Epidermal melanocyte (primary cell): ENCODE measurements around the gene ELN.

Experiments used
- DNase-seq: peaks from one replicate; pipeline ENCODE4 v3.0.0; 2011; ENCODE audit warnings: low spot score; ENCODE audit not compliant: insufficient read length

ELN gene

GRCh38 chr7:74023092-74023536, 4.9 kb upstream of the ELN start:
- no peak for DNase-seq

GRCh38 chr7:74023786-74024185, 4.2 kb upstream of the ELN start:
- DNase-seq, result no peak

DNA sequence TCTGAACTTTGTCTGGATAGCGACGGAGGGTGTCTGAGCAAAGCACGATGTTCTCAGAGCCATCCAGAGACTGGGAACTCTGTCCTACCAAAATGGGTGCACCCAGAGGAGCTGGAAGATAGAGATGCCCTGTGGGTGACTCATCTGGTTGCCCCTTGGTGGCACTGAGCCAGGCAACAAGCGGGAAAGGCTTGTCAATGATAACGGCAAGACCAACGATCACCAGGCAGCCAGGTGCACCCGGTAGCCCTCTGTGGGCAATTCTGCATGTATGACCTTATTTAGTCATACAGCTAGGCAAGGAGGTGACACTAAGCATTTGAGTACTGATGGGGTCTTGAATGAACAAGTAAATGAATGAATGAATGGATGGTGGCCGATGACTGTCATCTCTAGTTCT, 2.8 kb upstream of the ELN start:
- DNase-seq, result no peak

DNA sequence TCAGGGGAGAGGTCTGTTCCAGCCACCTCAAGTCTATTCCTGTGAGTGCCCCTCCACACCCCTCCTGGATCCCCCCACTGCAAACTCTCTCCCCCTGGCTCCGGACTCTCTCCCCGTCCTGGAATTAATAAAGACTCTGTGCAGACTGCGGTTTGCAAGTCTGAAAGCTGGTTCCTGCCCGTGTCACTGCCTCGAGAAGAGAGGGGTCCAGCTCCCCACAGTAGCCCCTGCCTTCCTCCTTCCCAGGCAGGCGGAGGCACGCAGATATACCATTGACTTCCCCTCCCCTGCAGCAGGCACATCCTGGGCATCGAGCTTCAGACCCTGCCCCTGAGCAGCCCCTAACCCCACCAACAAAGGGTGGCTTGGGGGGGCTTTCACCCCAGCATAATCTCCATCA, 2.2 kb upstream of the ELN start:
- DNase-seq, result no peak

- no peak for DNase-seq
Measured at GRCh38 chr7:74026406-74026902, 1.5 kb upstream of the ELN start.

GRCh38 chr7:74026903-74027682, 880 bp upstream of the ELN start:
- DNase-seq, result peak; percentile 59

- DNase-seq, result no peak
Measured at GRCh38 chr7:74028321-74028838, 407 bp downstream of the ELN start.

DNA sequence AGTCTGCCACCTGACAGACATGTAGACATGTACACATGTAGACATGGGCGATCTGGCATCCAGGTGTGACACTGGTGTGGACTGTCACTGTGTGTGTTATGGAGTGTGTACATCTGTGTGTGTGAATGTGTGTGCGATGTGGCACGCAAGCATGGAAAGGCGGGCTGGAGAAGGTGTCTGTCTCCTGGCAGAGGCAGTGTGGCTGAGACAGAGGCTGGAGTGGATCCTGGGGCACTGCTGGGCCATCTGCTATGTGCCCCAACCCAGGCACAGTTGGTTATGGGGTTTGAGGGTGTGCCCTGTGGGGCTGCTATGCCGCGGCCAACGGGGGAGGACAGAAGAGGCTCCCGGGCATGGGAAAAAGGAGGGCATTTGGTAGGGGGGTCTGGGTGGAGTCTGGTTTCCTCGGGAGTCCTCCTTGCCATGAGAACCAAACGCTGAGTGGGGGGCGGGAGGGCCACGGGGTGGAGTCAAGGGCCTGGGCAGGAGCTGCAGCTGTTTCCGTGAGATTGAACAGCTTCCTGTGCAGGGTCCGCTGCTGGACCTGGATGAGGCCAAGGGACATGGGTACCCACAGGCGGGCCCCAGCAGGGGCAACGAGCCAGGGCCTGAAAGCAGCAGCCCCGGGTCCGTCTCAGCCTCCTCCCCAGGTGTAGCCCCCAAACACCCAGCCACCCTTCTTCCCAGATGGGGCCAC, 1.3 kb downstream of the ELN start:
- DNase-seq, result no peak

GRCh38 chr7:74029991-74030415, 2.0 kb downstream of the ELN start:
- DNase-seq, result no peak

GRCh38 chr7:74030861-74031260, 2.9 kb downstream of the ELN start:
- no peak for DNase-seq

DNA sequence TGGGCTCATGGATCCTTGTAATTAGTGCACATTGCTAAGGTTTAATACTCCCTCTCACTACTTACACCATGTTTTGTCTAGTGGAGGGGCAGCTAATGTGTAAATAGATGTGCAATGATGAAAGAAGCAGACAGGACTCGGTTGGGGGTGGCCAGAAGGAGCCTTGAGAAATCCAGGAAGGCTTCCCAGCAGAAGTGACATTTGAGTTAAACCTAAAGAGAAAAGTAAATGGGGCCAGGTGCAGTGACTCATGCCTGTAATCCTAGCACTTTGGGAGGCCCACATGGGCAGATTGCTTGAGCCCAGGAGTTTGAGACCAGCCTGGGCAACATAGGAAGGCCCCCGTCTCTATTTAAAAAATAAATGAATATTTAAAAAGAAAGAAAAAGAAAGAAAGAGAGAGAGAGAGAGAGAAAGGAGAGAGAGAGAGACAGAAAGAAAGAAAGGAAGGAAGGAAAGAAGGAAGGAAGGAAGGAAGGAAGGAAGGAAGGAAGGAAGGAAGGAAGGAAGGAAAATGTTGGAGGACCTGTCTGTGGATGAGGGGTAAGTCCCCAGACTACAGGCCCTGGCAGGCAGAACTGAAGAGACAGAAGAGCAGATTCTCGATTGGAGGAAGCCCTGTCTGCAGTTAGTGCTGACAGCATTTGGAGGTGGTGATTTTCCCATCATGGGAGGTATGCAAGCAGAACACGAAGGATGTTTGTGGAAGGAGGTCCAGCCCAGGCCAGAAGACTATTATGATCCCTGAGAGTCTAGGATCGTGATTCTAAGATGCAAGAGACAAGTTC, 3.6 kb downstream of the ELN start:
- no peak for DNase-seq

DNA sequence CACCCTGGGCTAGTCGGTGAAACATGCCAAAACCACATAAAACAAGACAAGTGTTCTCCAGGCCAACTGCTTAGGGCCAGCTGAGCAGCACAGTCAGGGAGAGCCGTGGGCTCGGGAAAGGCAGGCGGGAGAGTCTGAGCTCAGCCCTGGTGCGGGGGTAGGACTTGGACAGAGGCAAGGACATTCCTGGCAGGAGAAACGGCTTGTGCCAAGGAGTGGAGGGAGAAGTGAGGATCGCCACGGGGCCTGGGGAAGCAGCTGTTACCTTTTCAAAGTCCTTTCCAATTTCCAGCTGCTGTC, 4.2 kb downstream of the ELN start:
- DNase-seq, result no peak

DNA sequence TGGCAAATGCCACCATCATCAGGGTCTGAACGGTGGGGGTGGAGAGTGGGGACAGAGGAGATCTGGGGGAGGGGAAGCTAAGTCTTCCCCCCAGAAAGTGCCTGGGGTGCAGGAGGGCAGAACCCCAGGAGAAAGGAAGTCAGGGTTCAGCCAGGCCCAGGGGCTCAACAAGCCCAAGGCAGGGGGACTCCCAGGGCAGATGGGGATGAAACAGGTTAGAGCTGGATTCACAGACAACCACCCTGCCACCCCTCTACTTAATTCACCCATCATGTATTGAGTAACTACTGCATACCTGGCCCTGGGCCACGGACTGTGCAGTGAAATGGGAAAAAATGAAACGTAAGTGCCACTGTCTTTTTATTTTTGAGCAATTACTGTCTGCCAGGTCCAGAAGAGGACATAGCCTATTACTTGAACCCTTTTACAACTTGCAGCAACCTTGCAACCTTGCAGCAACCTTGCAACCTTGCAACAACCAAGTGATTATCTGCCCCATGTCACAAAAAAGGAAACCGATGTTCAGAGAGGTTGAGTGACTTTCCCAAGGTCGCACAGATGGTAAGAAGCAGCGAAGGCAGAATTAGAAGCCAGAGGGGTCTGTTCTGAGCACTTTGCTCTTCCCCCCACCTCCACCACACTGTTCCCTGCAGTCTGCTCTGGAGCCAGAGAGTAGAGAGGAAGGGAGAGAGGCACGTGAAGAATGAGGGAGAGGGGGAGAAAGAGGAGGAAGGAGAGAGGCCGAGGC, 4.8 kb downstream of the ELN start:
- DNase-seq, result no peak

- DNase-seq, result peak; percentile 38
Measured at GRCh38 chr7:74033372-74034311, 5.7 kb downstream of the ELN start.

- DNase-seq, result no peak
Measured at GRCh38 chr7:74037609-74038008, 9.6 kb downstream of the ELN start.

GRCh38 chr7:74038194-74038961, 10.4 kb downstream of the ELN start:
- no peak for DNase-seq

DNA sequence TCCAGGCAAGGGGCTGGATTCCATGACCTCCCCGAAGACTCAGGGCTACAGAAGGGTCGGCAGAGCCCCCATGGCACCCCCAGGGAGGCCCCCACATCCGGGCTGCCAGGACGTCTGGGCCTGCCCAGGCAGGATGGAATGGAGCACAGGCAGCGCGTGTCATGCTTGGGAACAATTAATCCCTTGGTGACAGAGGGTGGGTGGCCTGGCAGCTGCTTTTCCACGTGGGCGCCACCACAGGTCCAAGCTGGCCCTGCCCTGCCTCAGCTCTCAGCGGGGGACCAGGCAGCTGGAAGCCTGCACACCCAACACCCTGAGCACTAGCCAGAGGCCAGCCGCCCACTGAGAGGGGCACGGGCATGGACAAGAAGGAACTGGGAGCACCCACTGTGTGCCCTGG, 11.4 kb downstream of the ELN start:
- no peak for DNase-seq

DNA sequence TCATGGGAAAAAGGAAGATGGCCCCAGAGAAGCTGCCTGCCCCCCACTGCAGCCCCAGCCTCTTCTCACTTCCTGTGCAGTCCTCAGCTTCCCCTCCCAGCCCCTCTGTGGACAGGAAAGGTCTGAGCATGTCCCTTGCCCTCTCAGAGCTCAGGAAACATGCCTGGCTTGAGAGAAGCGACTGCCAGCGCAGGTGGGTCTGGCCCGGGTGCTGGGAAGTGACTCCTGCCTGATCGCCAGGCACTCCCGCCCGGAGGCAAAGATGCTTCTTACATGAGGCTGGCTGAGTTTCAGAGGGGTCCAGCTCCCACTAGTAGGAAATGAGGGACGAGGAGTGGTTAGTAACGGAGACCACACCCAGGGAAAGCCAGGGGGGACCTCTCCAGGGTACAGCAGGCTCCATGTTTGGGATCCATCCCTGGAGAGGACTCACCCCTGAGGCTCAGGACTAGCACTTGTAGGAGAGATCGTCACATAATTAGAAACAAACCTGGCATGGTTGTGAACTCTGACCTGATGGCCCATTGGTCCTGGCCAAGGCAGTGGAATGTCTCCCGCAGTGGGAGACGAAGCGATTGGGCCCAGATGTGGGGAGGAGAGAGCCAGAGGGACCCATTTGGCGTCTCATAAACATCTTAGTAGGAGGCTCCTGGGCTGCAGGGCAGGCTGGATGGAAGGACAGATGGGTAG, 12.3 kb downstream of the ELN start:
- no peak for DNase-seq
